ENCODE data around the gene RNASET2.
A peak's percentile ranks its signal among the peaks of the same experiment; 100 is the strongest.
"Not testable (repeated sequence)": the region's sequence is repeated elsewhere in the genome, so short reads cannot be mapped to it uniquely, and the experiment has no call there.

RNASET2 gene

DNA sequence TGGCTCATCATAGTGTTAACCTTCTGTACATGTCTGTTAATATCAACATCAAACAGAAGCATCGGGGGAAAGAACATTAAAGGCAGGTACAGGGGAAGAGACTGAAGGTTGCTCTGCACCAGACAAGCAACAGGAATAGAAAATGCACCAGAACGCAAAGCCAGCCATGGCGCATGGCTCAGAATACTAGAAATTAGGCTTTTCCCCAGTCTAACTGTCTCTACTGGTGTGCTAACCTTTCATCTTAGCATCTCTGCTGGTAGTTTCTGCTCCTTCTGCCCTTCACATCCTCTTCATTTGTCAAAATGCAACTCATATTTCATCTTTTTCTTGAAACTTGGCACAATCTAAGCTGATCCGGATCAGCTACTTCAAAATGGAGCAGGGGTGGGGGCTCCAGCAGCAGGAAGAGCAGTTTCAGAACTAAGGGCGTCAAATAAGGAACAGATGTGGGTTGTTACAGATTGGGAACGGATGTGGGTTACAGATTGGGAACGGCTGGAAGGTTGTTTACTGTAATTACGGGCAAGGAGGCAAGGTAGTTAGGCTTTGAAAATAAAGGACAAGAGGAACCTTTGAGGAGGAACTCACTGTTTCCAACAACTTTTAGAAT lies 13.1 kb upstream of the RNASET2 start:
- DNase-seq (ENCODE audit: low spot score), result no peak

DNA sequence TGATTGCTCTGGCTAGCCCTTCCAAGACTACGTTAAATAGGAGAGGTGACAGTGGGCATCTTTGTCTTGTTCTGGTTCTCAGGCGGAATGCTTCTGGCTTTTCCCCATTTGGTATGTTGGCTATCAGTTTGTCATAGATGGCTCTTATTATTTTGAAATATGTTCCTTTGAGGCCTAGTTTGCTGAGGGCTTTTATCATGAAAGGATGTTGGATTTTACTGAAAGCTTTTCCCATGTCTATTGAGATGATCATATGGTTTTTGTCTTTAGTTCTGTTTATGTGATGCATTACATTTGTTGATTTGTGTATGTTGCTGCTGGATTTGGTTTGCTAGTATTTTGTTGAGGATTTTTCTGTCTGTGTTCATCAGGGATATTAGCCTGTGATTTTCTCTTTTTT lies 9.9 kb upstream of the RNASET2 start:
- no peak for DNase-seq (ENCODE audit: low spot score)

DNA sequence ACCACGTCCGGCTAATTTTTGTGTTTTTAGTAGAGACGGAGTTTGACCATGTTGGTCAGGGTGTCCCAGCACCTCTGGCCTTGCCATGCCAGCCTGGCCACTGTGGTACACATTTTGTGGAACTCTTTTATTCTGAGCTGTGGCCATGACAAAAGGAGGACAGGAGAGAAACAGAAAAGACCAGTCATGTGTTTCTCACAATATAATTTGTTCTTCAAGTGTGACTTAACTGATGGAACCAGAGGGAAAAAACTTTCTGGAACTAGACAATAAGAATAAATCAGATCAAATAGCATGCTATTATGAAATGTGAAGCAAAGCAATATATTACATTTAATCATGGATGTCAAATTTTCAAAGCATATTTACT lies 4.2 kb upstream of the RNASET2 start:
- no peak for DNase-seq (ENCODE audit: low spot score)

DNA sequence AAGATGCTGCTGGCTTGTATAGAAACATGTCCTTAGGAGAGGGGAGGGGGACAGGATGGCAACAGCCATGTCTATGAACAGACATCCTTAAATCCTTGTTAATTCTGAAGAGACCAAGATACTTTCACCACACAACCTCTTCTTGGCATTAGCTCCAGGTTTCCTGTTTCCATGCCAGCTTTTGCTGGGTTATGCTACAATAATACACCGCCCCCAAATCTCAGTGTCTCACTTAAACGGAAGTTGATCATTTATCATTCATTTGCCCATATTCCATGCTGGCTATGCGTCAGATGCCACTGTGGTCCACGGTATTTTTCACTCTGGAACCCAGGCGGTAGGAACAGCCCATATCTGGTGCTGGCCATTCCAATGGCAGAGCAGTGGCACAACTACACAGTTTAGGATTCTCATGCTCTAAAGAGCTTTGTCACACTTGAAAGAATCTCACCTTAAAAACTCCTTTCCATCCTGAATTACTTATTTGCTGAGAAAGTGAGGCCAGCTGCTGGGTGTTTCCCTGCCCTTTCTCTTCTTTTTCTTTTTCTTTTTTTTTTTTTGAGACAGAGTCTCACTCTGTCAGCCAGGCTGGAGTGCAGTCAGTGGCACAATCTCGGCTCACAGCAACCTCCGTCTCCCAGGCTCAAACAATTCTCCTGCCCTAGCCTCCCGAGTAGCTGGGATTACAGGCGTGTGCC lies 3.7 kb upstream of the RNASET2 start:
- DNase-seq (ENCODE audit: low spot score), result no peak

DNA sequence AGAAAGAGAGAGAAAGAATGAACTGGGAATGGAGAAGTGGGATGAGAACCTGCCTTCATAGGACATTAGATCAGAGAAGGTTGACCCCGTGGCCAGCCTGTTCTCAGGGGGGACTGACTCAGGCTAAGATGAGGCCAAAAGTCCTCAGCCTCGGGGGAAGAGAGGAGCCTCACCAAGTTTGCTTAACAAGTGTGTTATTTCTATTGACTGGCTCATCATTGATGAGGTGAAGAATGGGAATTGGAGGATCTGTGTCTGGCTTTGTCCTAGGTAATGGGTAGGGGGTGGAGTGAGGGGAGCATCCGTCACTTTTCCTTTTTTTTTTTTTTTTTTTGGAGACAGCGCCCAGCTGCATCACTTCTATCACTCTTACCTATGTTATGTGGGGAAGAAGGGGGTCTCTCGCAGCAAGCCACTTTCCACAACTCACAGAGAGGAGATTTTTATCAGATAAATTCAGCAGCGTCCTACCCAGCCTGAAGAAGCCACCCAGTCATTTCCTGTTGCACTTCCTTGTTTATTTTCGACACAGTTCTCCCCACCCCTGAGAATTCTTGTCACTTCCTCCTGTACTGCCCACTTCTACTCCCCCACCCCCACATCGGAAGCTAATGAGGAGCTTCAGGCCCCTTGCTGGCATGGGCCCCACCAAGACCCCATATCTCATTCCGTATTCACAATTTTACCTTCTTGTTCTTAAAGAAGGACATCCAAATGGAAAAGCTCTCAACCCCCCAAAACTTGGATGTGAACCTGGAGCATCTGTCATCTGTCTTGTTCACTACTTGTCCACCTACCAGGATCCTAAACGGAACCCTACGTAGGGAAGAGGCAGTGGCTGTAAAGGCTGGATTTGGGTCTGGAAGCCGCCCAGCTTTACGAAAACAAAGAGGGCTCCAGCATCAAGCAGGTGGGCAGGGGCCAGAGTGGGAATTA lies 2.8 kb upstream of the RNASET2 start:
- no peak for DNase-seq (ENCODE audit: low spot score)

DNA sequence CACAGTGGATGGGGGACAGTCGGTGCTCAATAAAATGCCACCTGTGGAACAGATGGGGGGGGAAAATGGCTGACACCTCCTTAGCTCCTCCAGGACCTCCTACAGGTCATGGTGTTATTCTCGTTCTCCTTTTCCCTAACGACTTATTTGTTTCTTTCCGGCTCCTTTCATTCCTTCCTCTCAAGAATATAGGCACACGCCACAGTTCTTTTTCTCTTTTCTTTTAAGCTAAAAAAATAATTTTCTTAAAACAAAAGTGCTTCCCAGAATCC lies 1.4 kb upstream of the RNASET2 start:
- no peak for DNase-seq (ENCODE audit: low spot score)

DNA sequence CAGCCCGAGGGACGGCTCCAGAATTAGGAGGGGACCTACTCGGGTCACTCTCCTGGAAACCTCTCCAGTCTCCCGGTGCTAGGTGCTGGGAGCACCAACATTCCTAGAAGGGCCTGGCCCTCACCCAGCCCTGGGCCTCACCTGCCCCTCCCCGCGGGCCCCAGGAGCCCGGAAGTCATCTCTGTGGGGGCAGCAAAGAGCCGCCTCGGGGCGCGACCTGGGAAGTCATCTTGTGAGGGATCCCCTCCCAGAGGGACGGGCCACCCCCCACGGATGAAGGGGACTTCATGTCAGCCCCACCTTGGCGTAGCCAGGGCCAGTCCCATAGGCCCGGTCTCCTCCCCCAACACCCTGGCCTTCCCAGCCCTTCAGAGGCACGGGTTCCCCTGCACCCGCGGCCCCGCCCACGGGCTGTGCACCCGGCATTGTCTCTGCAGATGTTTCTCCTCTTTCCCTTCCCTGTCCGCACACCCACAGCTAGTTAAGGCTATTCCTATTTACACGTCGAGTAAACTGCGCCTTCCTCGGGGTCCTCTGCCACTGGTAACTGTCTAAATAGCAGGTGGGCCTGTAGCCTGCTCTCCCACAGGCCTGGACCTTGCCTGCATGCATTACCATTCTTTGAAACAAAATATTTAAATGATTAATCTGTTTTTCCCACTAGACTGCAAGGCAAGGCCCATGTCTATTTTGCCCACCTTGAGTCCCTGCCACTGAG lies 896 bp upstream of the RNASET2 start:
- no peak for DNase-seq (ENCODE audit: low spot score)

DNA sequence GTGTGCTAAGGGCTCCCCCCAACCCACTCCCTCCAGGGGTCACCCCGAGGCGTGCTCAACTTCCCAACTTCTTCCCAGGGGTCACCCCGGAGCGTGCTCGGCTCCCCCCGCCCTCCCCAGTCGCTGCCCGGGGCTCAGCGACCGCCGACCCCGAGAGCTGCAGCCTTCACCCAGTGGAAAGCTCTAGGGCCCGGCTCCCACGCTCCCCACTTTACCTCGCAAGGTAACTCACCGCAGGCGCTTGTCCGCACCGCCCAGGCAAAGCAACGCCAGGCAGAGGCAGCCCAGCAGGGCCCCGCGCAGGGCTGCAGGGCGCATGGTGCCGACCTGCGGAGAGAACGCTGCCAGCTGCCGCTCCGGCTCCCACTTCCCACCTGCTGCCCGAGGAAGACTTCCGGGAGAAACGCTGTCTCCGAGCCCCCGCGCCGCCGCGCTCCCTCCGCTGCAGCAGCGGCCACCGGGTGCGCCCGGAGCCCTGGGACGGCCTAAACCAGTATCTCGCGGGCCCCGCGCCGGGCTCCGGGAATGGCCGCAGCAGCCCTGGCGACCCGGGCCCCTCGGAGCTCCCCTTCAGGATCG lies 396 bp downstream of the RNASET2 start:
- no peak for DNase-seq (ENCODE audit: low spot score)

DNA sequence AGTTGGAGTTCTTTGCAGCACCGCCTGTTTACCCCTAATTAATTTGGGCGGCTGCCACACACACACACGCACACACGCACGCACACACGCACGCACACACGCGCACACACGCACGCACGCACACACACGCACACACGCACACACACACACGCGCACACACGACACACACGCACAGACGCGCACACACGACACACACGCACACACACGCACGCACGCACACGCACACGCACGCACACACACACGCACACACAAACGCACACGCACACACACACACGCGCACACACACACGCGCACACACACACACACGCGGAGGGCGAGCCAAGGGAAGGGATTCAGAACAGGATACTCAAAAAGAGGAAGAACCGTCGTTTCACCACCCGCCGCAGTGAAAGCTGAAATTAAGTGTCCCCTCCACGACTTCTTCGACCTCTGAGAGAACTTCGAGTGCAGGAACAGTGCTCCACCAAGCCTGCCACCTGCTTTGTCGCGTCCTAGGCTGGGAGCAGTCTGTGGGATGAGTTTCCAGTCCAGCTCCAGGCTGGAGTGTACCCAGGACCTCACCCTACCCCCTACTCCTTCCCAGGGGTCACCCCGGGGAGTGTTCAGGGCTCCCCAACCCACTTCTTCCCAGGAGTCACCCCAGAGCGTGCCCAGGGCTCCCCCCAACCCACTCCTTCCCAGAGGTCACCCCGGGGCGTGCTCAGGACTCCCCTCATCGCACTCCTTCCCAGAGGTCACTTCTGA lies 1.1 kb downstream of the RNASET2 start:
- no peak for DNase-seq (ENCODE audit: low spot score)

DNA sequence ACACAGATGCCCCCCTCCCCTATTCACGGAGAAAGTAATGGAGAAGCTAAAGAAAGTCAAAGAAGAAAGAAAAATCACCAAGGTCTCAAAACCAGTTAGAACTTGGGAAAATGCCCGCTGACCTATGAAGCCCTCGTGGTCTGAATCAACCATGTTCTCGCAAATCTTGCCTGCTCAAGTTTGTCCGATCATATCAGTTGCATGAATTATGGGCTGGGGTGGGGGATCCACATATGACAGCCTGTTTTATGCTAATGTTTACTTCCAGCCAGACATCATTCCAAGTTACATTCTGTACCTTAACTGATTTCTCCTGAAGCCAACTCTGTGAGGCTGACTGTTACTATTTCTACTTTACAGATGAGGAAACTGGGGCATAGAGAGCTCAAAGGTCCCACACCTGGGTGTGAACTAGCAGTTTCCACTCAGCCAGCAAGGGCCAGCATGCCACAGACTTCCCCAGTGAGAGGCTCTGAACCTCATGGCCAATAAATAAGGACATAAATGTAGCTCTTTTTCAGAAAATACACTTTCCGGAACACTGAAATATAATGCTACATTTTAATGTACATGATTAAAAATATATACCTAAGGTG lies 2.1 kb downstream of the RNASET2 start:
- DNase-seq (ENCODE audit: low spot score), result no peak

DNA sequence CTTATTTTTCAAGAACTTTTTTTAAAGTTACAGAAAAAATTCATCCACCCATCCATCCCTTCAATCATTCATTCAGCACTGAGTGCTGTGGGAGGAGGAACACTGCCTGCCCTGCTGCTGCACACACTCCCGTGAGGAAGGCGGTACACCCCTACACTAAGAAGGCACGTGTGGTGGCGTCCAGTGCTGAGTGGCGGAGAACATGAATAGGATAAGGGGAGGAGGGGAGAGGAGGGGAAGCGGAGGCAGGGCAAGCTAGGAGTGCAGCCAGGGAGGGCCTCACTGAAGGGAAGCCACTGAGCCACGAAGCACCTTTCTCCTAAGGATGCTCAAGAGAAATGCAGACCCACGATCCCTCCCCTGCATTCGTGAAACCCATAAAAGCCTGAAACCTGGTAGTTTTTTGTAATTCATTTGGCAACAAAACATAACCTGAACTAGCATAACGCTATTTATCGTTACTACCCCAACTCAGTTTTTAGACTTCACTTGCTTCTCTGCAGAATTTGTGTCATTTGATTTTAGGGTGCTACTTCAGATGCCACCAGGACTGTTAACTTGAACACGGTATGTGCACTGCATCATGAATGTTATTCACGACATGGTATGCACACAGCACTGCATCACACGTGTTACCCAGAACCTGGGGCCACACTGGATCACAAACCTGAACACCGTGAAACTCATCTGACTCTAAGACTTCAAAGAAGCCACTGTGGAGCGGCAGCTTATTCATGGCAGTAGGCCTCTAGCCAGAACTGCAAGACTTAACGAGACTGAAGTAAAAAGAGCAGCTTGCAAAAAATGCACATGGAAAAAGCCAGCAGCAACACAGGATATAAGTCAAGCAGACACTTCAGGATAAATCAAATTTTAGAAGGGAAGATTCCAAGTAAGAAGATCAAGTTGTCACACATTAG lies 3.5 kb downstream of the RNASET2 start:
- no peak for DNase-seq (ENCODE audit: low spot score)

DNA sequence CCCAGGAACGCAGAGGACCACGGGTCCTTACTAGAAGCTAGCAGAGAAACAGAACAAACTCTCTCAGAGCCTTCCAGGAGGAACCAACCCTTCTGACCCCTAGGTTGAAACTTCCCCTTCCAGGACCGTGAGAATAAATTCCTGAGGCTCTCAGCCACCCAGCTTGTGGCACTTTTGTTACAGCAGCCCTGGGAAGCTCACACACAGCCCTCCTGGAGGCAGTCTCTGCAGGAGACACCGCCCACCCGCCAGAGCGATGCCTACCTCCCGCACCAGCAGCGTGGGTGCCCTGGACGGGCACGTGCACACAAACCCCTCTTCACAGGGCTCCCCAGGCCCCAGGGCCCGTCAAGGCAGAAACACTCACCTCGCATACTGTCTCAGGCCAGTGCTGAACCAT lies 4.2 kb downstream of the RNASET2 start:
- DNase-seq (ENCODE audit: low spot score), result no peak

DNA sequence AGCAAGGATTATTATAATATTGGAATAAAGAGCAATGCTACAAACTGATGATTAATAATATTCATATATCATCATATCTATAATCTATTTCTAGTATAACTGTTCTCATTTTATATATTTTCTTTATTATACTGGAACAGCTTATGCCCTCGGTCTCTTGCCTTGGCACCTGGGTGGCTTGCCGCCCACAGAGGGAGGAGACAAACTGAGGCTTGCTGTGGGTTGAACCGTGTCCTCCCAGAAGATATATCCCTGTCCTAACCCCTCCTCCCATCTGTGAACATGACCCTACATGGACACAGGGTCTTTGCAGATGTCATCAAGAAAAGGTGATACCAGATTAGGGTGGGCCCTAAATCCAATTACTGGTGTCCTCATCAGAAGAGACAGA lies 4.7 kb downstream of the RNASET2 start:
- no peak for DNase-seq (ENCODE audit: low spot score)

DNA sequence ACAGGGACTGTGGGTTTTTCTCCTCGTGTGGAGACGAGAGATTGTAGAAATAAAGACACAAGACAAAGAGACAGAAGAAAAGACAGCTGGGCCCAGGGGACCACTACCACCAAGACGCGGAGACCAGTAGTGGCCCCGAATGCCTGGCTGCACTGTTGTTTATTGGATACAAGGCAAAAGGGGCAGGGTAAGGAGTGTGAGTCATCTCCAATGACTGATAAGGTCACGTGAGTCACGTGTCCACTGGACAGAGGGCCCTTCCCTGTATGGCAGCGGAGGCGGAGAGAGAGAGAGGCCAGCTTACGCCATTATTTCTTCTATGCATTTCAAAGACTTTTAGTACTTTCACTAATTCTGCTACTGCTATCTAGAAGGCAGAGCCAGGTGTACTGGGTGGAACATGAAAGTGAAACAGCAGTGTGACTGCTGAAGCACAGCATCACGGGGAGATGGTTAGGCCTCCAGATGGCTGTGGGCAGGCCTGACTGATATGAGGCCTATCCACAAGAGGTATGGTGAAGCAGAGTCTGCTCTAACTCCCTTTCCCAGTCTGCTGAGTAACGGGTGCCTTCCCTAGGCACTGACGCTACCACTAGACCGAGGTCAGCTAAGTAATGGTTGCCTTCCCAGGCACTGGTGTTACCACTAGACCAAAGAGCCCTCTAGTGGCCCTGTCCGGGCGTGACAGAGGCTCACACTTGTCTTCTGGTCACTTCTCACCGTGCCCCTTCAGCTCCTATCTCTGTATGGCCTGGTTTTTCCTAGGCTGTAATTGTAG lies 5.3 kb downstream of the RNASET2 start:
- peak; percentile 72 for DNase-seq (ENCODE audit: low spot score)

DNA sequence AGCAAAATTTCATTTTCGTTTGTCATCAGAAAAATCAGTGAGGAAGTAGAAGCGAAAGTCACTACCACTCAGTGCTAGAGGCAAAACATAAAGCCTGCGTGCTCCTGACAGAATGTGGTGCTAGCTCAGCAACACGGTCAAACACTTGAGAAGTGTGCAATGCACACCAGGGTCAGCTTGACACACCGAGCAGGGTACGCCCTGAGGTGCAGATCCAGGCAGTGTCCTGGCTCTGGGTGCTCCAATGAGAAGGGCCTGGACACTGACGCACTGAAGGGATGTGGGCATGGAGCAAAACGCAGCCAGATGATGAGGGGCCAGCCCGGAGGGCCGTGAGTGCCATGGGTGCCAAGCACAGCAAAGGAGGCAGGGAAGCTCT lies 5.9 kb downstream of the RNASET2 start:
- no peak for DNase-seq (ENCODE audit: low spot score)

DNA sequence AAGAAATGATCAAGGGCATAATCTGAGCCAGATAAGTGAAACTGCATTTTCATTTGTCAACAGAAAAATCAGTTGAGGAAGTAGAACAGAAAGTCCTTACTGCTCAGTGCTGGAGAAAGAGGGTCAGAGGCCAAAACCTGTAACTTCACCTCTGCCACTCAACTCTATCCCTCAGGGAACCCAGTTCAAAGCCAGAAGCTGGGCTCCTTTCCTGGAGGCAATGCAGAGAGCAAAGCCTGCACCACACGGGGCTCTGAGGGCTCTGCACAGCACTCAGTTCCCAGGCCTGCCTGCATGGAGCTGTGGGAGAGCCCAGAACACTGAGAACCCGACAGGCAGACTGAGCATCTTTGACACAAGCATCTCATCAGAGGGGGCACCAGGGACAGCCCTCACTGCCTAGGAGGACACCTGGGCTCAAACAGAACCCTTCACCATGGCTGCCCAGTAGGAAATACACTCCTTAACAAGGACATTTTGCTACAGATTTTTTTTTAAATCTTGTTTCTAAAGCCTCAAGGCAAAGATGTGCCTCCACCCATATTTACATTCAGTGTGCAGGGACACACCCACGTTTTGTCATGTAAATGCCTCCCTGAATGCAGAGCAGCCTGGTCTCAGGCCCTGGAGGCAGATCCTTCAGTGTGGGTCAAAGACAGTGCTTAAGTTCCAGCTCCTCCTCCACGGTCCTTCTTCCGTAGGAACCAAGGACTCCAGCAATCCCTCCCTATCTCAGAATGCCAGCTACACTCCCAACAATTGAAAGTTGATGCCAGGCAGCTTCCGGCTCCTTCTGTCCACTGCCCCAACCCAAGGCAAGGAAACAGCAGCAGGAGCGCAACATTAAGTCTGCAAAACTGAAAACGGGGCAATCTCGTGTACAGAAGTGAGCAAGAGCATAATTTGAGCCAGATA lies 6.6 kb downstream of the RNASET2 start:
- DNase-seq (ENCODE audit: low spot score), result no peak

DNA sequence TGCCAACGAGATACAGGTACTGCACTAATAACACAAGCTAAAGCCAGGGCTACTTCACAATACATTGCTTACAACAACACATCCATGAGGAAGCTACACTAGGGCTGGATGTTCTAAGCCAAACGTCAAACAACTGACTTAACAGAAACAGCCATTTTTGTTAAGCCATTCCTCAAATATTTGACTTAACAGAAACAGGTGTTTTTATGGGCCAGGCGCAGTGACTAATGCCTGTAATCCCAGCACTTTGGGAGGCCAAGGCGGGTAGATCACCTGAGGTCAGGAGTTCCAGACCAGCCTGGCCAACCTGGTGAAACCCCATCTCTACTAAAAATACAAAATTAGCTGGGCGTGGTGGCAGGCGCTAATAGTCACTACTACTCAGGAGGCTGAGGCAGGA lies 7.6 kb downstream of the RNASET2 start:
- DNase-seq (ENCODE audit: low spot score), result not testable (repeated sequence)

DNA sequence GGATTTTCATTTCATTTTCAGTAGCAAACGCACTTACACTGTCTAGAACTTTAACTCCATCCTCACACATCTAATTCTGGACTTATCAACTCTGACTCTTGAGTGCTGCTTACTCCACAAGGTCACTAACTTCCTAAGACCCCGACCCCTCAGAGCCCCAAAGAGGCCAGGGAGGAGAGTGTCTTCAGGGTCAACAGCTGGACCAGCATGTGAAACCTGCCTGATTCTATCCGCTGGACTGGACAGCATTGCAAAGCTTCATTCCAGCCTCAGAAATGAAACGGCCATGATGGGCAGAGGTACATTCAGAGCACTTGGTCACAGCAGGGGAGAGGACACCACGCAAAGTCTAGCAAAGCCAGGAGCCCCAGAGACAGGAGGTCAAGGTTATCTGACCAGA lies 9.1 kb downstream of the RNASET2 start:
- DNase-seq (ENCODE audit: low spot score), result no peak

Data from hematopoietic multipotent progenitor cell treated with erythropoietin and hydrocortisone succinate and interleukin-3 and kit ligand, for 15 days (in vitro differentiated cells).